Cortex of kidney (tissue), 1 donor: Measurements from ENCODE around the gene GRIN2D.
"Not testable (repeated sequence)": the region's sequence is repeated elsewhere in the genome, so short reads cannot be mapped to it uniquely, and the experiment has no call there.

Source experiments
- DNase-seq: peaks from one replicate; lab custom pipeline; 2025; lab: John Stamatoyannopoulos, UW

Gene GRIN2D

DNA sequence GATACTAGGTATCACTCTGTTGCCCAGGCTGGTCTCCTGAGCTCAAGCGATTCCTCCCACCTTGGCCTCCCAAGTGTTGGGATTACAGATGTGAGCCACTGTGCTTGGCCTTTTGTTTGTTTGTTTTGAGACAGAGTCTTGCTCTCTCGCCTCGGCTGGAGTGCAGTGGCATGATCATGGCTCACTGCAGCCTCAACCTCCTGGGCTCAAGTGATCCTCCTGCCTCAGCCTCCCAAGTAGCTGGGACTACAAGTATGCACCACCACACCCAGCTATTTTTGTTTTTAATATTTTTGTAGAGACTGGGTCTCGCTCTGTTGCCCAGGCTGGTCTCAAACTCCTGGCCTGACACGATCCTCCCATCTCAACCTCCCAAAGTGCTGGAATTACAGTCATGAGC is 21.7 kb upstream of the GRIN2D start:
- not testable (repeated sequence) for DNase-seq

DNA sequence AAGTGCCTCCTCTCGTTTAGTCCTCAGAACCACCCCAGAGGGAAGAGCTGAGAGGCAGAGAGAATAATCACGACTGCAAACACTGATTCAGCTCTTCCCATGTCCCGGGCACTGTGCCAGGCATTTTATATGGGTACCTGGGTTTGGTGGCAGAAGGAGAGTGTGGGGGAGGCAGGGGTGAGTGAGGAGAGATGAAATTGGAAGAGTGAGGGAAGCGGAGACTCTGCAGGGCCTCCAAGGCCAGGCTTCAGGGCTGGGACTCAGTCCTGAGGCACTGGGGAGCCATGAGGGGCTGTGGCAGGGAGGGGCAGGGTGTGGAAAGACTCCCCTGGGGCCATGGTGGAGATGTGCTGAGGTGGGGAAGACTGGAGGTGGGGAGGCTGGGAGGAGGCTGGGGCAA is 20.6 kb upstream of the GRIN2D start:
- no peak for DNase-seq

DNA sequence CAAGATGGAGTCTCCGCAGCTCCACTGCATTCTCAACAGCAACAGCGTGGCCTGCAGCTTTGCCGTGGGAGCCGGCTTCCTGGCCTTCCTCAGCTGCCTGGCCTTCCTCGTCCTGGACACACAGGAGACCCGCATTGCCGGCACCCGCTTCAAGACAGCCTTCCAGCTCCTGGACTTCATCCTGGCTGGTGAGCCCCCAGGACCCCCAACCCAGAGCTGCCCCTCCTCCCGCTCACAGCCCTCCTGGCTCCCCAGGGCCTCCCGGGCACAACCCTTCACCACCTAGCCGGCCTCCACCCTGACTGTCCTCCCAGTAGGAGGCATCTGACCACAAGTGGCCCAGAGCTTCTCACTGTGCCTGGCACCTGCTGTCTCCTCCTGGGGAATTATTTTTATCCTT is 19.9 kb upstream of the GRIN2D start:
- DNase-seq, result no peak

DNA sequence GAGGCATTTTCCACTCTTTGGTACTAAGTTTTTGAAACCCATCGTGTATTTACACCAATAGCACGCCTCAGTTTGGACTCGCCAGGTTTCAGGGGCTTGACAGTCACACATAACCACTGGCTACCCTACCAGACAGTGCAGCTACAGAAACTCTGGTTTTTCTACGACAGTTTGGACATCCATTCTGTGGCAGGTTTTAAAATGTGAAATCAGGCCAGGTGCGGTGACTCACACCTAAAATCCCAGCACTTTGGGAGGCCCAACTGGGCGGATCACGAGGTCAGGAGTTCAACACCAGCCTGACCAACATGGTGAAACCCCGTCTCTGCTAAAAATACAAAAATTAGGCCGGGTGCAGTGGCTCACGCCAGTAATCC is 15.3 kb upstream of the GRIN2D start:
- DNase-seq, result no peak

DNA sequence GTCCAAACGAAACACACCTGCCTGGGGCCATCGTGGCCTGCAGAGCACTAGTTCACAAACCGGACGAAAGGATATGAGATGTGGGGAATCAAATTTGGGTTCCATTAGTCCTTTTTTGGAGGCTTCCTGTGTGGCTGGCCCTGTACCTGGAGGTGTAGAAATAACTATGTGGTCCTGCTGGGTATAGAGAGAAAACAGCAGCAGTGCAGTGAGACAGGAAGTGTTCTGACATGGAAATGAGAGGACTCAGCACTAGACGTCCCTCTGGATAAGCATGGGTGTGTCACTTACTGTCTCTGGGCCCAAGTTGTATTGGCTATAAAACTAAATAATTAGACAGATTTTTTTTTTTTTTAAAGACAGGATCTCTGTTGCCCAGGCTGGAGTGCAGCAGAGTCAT is 14.4 kb upstream of the GRIN2D start:
- DNase-seq, result no peak

DNA sequence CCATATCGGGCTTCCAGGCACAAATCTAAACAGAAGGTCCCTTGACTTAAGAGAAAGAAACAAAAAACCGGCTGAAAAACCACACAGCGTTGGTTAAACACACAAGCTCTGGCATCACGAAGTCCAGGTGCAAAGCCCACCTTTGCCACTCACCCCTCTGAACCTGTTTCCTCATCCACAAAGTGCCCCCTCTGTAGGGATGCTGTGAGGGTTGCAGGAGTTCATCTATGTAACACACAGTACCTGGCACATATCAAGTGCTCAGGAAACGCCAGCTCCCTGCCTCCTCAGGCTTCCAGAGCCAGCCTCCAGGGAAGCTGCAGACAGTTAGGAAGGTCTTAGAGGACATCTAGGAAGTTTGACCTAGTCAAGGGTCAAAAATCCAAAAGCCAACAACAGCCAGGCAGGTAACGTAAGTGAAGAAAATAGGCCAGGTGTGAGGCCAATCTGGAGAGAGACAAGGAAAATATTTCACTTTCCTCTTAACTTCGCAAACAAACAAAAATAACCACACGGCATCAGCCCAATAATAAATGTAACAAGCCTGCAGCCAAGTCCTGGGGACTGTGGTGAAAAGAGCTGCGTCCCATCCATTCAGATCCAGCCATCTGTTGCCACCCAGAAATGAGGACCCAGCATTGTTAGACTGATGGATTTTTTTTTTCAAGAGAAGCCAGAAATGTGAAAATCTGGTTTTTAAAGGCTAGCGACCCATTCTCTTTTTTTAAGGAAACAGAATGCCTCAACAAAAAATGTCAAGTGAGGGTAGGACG is 12.1 kb upstream of the GRIN2D start:
- DNase-seq, result no peak

DNA sequence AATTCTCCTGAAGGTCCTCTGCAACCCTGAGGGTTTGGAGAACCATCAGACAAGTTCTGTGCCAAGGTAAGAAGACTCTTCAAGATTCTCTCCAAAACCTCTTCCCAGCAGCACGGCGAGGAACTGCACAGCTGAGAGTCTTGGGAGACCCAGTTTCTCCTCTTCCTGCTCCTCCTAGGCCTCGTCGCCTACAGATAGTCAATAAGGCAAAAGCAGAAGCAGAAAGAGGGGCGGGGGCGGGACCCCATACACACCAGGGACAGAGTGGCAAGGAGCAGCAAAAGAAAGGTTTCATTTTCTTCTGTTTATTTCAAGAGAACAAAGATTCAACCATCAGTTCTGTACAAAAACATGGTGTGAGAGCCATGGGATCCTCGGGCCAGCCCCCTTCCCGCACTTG is 11.2 kb upstream of the GRIN2D start:
- no peak for DNase-seq

DNA sequence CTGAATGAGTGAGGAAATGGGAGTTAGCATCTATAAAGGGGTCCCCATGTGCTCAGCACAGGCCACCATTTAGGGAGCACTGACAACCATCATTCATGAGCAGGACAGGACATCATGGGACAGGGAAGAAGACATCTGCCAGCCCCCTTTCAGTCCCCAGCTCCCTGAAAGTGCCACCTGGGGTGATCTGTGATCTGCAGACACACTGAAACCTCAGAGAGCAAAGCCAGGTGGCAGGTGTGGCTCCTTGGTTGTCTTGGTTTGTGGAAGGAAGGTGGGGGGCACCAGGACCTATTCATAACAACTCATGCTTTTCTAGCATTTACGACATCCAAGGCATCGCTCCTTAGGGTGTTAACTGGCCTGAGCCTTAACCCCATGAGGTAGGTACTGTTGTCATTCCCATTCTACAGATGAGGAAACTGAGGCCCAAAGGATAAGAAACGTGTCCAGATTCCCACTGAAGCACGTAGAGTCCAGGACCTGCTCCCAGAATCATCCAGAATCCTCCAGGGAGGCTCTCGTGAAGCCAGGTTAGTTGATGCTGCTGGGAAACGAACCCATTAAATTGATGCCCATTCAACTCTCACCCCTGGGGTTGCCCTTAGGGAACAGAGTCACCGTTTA is 7.9 kb upstream of the GRIN2D start:
- no peak for DNase-seq

DNA sequence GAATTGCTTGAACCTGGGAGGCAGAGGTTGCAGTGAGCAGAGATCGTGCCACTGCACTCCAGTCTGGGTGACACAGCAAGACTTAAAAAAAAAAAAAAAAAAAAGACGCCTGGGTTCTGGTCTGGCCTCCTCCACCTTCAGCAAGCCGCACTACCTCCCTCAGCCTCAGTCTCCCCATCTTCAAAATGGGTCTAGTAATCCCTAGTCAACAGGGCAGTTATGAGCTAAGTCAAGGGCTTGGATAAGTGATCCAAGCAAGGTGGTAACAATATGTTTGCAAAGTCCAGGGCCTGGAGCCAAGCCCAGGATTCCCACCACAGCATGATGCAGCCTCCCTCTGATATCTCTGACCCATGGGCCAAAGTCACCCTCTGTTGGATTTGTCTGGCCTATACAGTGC is 6.5 kb upstream of the GRIN2D start:
- no peak for DNase-seq

DNA sequence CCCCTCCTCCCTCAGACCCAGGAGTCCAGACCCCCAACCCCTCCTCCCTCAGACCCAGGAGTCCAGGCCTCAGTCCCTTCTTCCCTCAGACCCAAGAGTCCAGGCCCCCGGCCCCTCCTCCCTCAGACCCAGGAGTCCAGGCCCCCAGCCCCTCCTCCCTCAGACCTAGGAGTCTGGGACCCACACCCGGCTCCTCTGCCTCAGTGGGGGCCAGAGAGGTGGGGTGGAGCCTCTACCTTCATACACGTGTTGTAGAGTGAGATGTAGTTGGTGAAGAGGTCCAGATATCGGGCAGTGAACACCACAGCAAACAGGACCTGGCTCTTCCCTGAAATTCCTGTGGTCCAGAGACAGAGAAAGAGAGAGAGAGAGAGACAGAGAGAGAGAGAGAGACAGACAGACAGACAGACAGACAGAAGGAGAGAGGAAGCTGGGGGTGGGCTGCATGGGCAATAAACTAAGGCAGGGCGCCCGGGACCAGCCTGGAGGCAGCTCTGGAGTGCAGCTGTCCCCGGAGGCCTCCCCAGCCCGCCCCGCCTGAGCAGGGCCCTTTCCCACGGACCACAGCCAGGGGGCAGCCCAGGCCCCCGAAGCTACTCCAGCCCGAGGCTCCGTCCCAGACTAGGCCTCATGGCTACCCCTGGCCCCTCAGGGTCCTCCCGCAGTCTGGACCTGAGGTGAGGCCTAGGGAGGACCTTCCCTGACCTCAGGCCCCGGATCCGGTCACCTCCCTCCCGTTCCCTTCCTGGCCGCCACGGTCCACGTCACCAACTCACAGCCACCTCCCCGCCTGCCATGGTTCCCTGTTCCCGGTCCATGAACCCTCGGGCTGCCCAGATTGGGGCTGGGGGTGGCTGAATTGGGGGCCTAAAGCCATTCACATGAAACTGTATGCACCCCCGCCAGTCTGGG is 3.0 kb upstream of the GRIN2D start:
- no peak for DNase-seq

DNA sequence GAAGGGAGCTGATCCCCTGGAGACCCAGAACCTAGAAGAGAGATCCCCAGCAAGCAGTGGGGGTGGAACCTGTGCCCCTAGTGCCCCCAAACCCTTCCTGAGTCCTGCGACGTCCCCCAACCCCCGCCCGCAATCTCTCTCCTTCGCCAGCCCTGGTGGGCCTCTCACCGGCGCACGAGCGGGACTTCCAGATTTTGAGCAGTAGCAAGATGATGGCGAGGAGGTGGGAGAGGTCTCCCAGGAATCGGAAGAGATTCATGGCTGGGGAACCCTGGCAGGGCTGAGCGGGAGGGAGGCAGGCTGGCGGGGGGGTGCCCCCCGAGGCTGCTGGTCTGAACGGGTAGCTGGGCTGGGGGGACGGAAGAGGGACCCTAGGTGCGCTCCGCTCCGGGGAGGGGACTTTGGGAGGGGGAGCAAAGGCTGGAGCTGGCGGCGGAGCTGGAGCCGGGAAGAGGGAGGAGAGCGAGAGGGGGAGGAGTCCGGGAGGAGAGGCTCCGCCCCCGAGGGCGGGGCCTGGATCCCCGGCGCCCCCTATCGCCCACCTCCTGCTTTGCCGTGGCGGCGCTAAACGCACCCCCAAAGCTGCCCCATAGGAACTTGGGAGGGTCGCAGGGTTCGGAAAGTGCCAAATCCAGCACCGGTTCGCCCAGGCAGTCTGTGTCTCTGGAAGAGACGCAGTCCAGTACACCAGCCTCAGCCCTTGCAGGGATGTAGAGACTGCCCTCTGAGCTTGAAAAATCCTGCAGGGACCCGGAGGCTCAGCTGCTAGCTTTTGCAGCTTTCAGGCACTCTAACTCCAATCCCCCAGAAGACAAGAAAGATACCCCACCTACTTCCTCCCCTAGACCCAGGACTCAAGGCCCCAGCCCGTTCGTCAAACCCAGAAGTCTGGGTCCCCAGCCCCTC is 2.1 kb upstream of the GRIN2D start, which contains the start of gene KDELR1:
Gene KDELR1 (minus strand): TSS at position 452 of the 906 bp plus-strand sequence. CDS start 193 bp downstream, at position 259.
- DNase-seq, result peak; percentile 63

DNA sequence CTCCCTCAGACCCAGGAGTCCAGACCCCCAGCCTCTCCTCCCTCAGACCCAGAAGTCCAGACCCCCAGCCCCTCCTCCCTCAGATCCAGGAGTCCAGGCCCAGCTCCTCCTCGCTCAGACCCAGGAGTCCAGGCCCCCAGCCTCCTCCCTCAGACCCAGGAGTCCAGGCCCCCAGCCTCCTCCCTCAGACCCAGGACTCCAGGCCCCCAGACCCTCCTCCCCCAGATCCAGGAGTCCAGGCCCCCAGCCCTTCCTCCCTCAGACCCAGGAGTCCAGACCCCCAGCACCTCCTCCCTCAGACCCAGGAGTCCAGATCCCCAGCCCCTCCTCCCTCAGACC is 1.5 kb upstream of the GRIN2D start:
- not testable (repeated sequence) for DNase-seq

DNA sequence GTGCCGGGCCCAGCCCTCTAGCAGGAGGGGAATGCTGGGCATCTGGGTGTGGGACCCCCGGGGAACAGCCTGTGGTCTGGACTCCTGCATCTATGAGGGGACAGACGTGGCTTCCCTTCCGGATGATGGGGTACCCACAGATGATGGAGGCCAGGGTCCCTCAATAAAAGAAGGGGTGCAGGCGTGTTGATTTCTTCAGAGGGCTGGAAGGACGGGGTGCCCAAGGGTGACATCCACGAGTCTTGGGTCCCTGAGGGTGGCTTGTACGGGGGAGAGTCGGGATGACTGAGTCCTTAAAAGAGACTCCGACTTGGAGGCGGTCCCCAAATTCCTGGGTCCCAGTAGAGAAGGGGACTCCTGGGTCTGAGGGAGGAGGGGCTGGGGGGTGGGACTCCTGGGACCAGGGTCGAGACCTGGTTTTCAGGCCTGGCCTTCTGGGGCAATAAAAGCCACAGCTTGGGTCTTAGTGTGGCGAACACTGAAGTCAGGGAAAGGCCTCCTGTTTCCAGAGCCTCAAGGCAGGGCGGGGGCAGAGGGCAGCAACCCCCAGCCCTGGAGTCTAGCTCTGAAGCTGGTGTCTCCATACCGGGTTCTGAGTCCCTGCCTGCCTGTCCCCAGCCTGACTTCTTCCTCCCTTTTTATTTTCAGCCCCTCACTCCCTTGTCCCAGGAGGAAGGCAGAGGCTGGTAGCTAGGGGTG is 459 bp upstream of the GRIN2D start:
- DNase-seq, result no peak

DNA sequence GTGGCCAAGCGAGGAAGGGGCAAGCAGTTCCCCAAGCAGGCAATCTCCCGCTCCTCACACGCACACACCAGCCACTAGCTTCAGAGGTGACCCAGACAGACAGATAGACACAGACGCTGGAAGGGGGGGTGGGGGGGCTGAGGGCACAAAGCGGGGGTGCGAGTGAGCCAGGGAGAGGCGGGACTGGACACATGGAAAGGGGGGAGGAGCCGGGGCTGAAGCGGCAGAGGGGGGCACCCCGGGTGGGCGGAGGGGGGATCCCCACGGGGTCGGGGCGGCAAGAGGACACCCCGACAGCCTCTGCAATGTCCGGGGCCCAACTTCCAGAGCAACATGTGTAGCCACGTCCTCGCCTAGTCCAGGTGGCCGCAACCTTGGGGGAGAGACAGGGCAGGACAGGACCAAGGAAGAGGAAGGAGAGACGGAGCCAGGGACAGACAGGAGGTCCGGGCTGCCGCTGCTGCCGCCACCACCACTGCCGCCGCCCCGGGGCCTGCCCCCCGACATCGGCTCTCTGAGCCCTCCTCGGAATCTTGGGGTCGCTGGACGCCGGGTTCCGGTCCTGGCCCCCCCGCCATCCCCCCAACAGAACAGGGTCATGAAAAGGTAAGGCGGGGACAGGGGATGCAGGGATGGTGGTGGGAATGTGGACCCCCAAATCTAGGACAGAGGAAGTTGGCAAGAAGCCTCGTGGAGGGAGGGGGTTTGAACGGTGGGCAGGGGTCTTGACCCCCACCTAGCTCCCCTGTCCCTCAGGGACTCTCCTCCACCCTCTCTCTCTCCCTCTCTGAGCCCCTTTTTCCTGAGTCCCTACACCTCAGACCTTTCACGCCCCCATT is 1.1 kb downstream of the GRIN2D start:
- DNase-seq, result no peak

DNA sequence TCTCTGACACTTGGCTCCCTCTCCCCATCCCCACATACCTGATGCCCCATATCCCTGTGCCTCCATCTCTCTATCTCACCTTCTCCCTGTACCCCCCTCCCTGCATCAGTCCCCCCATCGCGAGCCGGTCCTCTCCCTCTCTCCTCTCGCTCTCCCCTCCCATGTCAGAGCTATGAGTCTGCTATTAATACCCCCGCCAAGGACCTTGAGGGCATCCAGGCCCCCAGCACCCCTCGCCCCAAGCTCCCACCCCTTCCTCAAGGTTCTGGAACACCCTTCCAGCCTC is 1.6 kb downstream of the GRIN2D start:
- no peak for DNase-seq

DNA sequence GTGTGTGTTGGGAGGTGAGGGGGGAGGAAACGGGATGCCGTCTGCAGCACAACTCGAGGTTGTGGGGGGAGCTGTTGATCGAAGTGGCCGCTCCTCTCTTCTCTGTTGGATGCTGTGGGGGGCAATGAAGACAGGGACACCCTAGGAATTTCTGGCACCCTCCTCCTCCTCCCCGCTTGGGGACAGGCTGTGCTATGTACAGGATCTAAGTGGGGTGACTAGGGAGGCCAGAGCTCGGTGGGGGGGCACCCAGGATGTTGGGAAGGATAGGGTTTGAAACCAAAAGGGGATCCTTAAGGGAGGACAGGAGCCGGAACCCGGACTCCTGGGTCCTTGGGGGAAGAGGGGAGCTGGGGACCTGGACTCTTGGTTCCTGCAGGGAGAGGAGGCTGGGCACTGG is 2.0 kb downstream of the GRIN2D start:
- no peak for DNase-seq

DNA sequence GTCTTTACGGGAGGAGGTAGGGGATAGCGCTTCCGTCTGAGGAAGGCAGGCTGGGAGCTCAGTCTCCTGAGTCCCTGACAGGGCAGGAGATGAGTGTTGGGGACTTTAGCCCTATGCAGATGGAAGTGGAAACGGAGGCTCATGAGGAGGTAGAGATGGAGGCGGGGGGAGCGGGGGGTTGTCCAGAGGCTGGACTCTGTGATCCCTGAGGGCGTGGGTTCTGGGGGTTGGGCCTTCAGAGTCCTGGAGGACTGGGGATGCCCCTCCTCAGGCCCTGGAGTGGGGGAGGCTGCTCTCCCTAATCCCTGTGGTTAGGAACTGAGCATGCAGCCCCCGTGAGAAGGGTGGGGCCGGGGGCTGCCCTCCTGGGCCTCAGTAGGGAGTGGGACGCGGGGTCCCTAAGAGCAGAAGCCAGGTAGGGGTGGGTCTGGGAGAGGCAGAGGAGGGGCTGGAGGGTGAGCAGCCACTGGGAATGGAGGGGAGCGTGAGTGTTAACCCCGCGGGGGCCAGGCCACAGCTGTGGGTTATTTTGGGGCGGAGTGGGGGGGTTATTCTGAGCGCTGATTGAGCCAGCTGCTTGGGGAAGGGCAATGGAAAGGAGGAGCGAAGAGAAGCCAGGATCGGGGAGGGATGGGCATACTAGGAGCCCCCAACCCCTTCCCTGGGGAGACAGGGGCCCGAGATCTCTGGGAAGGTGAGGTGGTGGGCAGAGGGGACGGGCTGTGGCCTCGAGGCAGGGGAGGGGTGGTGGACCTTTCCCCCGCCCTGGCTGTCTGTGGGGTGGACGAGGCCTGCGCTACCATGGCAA is 2.8 kb downstream of the GRIN2D start:
- no peak for DNase-seq

DNA sequence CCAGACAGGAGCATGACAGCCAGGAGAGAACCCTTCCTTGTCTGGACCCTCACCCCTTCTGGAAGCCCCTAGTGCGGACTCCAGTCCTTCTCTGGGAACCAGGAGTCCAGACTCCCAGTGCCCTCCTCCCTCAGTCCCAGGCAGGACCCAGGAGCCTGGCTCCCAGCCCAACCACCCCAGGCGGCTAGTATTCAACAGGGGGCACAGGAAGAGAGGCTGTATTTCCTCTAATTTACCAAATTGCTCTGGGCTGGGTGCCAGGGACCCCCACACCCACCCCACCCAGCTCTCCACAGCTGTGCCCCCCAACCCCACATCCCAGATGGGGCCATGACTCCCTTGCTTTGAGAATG is 3.3 kb downstream of the GRIN2D start:
- DNase-seq, result no peak

DNA sequence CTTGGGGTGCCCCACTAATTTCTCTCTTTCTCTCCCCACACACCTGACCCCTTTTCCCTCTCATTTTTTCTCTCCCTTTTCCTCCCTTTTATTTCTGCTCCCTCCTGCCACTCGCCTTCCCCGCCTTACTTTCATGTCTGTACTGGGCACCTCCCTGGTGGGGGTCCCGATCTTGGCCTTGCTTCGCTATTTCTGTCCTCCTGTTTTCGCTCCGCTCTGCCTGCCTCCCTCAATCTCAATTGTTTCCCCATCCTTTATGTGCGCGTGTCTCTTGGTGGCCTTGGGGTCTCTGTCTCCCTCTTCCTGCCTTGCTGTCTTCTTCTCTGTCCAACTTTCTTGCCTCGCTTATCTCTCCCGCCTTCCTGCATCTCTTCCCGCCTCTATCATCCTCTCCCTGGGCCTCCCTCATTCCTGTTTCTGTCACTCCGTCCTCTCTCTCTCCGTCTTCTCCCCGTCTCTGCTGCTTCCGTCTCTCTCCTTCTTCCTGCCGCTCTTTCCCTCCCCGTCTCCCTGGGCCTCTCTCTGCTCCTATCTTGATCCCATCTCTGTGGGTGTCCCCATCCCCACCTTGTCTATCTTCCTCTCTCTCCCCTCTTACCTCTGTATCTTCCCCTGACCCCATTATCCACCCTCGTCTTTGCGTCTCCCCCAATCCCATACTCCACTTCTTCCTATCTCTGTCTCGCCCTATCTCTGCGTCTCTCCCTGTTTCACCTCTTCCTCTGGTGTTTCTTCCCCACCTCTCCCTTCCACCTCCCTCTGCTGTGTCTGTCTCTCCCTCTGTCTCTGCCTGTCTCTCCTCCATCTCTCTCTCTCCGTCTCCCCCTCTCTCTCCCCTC is 4.0 kb downstream of the GRIN2D start:
- no peak for DNase-seq
